IgD-negative memory B cell (primary cell): ENCODE results near the gene CYB5A. TPM values are rescaled to one million over a fixed set of nuclear protein-coding genes. Genes with fewer than 3 reads are reported as not detected.

Experiments
- H3K27ac Mint-ChIP-seq, 3 donors: one replicate each; pipeline ENCODE4 v1.8.0; 2020 to 2022; ENCODE audit warnings: mild to moderate bottlenecking in 3 of 3, mixed read lengths in 3 of 3, moderate library complexity in 1 of 3
- H3K27me3 Mint-ChIP-seq: one replicate; pipeline ENCODE4 v1.8.0; 2021; ENCODE audit warnings: mixed read lengths
- H3K36me3 Mint-ChIP-seq: one replicate; pipeline ENCODE4 v1.8.0; 2020; ENCODE audit warnings: mild to moderate bottlenecking, mixed read lengths
- H3K4me1 Mint-ChIP-seq, 3 donors: one replicate each; pipeline ENCODE4 v1.8.0; 2020 to 2022; ENCODE audit warnings: mixed read lengths in 3 of 3, mild to moderate bottlenecking in 1 of 3
- H3K4me3 Mint-ChIP-seq, 4 donors: one replicate each; pipeline ENCODE4 v1.8.0; 2020 to 2022; ENCODE audit warnings: mild to moderate bottlenecking in 4 of 4, mixed read lengths in 4 of 4, moderate library complexity in 3 of 4
- H3K9me3 Mint-ChIP-seq, 3 donors: one replicate each; pipeline ENCODE4 v1.8.0; 2020 to 2021; ENCODE audit warnings: mixed read lengths in 3 of 3, mild to moderate bottlenecking in 1 of 3
- polyA plus RNA-seq: library from polyadenylated mRNA; unstranded; fragments of 300-500 nt; fragmentation: Illumina TruSeq; gene quantifications from one replicate; pipeline ENCODE4 v1.2.3, GENCODE V29; 2021

CYB5A gene
- polyA plus RNA-seq, 1 donor from 2014 or later = 61.4 TPM

GRCh38 chr18:74230922-74231714 lies 60.6 kb downstream of the CYB5A start:
- H3K4me3 Mint-ChIP-seq = no peak overlapping the region
- no peaks in the 10 kb centered on the region for H3K9me3 Mint-ChIP-seq
- H3K27me3 Mint-ChIP-seq = peaks cover 2% of the 10 kb centered on the region
- no peak overlapping the region for H3K27ac Mint-ChIP-seq
- peaks cover 0 to 3% (median 0%) of the 10 kb centered on the region in 3 donors for H3K4me1 Mint-ChIP-seq
- no peaks in the 10 kb centered on the region for H3K36me3 Mint-ChIP-seq

GRCh38 chr18:74229891-74230290 lies 61.9 kb downstream of the CYB5A start:
- Mint-ChIP-seq H3K4me1 (peaks cover 0 to 3% (median 0%) of the 10 kb centered on the region in 3 donors), H3K27me3 (peaks cover 2% of the 10 kb centered on the region), H3K36me3 (no peaks in the 10 kb centered on the region), H3K27ac (no peak overlapping the region), H3K9me3 (no peaks in the 10 kb centered on the region), H3K4me3 (no peak overlapping the region)

- Mint-ChIP-seq H3K4me3 (peak overlapping the region in 1 of 4 donors; percentile 67), H3K27me3 (peaks cover 4% of the 10 kb centered on the region), H3K27ac (peak overlapping the region in 1 of 3 donors; percentile 31), H3K36me3 (no peaks in the 10 kb centered on the region), H3K4me1 (no peaks in the 10 kb centered on the region), H3K9me3 (no peaks in the 10 kb centered on the region)
Observed at GRCh38 chr18:74229005-74229404, 62.8 kb downstream of the CYB5A start.

GRCh38 chr18:74228312-74228711 lies 63.5 kb downstream of the CYB5A start:
- H3K27me3 Mint-ChIP-seq = peaks cover 8% of the 10 kb centered on the region

GRCh38 chr18:74226666-74227065 lies 65.1 kb downstream of the CYB5A start:
- peaks cover 8% of the 10 kb centered on the region for H3K27me3 Mint-ChIP-seq
- no peaks in the 10 kb centered on the region for H3K36me3 Mint-ChIP-seq
- no peak overlapping the region for H3K27ac Mint-ChIP-seq

More at GRCh38 chr18:74228312-74228711, 63.5 kb downstream of the CYB5A start:
- H3K9me3 Mint-ChIP-seq = no peaks in the 10 kb centered on the region
- no peaks in the 10 kb centered on the region for H3K36me3 Mint-ChIP-seq
- no peak overlapping the region for H3K27ac Mint-ChIP-seq
- no peaks in the 10 kb centered on the region for H3K4me1 Mint-ChIP-seq
- H3K4me3 Mint-ChIP-seq = no peak overlapping the region

GRCh38 chr18:74226156-74226555 lies 65.6 kb downstream of the CYB5A start:
- Mint-ChIP-seq H3K9me3 (no peaks in the 10 kb centered on the region), H3K27ac (no peak overlapping the region), H3K4me1 (no peaks in the 10 kb centered on the region), H3K27me3 (peaks cover 8% of the 10 kb centered on the region), H3K4me3 (no peak overlapping the region), H3K36me3 (no peaks in the 10 kb centered on the region)

More at GRCh38 chr18:74226666-74227065, 65.1 kb downstream of the CYB5A start:
- Mint-ChIP-seq H3K4me3 (no peak overlapping the region), H3K4me1 (no peaks in the 10 kb centered on the region), H3K9me3 (no peaks in the 10 kb centered on the region)

- Mint-ChIP-seq H3K9me3 (no peaks in the 10 kb centered on the region), H3K27ac (no peak overlapping the region), H3K4me3 (no peak overlapping the region), H3K4me1 (no peaks in the 10 kb centered on the region), H3K36me3 (no peaks in the 10 kb centered on the region), H3K27me3 (peaks cover 8% of the 10 kb centered on the region)
Observed at GRCh38 chr18:74225193-74225840, 66.4 kb downstream of the CYB5A start.

GRCh38 chr18:74222710-74223494 lies 68.9 kb downstream of the CYB5A start:
- H3K4me3 Mint-ChIP-seq = no peak overlapping the region
- no peaks in the 10 kb centered on the region for H3K9me3 Mint-ChIP-seq
- H3K27ac Mint-ChIP-seq = no peak overlapping the region
- H3K27me3 Mint-ChIP-seq = peaks cover 8% of the 10 kb centered on the region
- no peaks in the 10 kb centered on the region for H3K4me1 Mint-ChIP-seq
- no peaks in the 10 kb centered on the region for H3K36me3 Mint-ChIP-seq

GRCh38 chr18:74221081-74221480 lies 70.7 kb downstream of the CYB5A start:
- H3K27ac Mint-ChIP-seq = no peak overlapping the region
- H3K4me3 Mint-ChIP-seq = no peak overlapping the region
- H3K36me3 Mint-ChIP-seq = no peaks in the 10 kb centered on the region
- H3K9me3 Mint-ChIP-seq = no peaks in the 10 kb centered on the region
- H3K4me1 Mint-ChIP-seq = no peaks in the 10 kb centered on the region
- peaks cover 6% of the 10 kb centered on the region for H3K27me3 Mint-ChIP-seq

GRCh38 chr18:74219056-74219455 lies 72.7 kb downstream of the CYB5A start:
- no peaks in the 10 kb centered on the region for H3K4me1 Mint-ChIP-seq
- H3K27me3 Mint-ChIP-seq = peaks cover 8% of the 10 kb centered on the region
- no peak overlapping the region for H3K27ac Mint-ChIP-seq
- H3K36me3 Mint-ChIP-seq = no peaks in the 10 kb centered on the region
- H3K4me3 Mint-ChIP-seq = no peak overlapping the region
- no peaks in the 10 kb centered on the region for H3K9me3 Mint-ChIP-seq

- no peaks in the 10 kb centered on the region for H3K9me3 Mint-ChIP-seq
- H3K36me3 Mint-ChIP-seq = no peaks in the 10 kb centered on the region
- no peak overlapping the region for H3K27ac Mint-ChIP-seq
- no peak overlapping the region for H3K4me3 Mint-ChIP-seq
- peaks cover 6% of the 10 kb centered on the region for H3K27me3 Mint-ChIP-seq
- no peaks in the 10 kb centered on the region for H3K4me1 Mint-ChIP-seq
Observed at GRCh38 chr18:74217476-74218143, 74.2 kb downstream of the CYB5A start.

GRCh38 chr18:74216661-74217110 lies 75.1 kb downstream of the CYB5A start:
- H3K36me3 Mint-ChIP-seq = no peaks in the 10 kb centered on the region
- H3K27ac Mint-ChIP-seq = no peak overlapping the region
- H3K4me1 Mint-ChIP-seq = no peaks in the 10 kb centered on the region
- H3K9me3 Mint-ChIP-seq = no peaks in the 10 kb centered on the region
- no peak overlapping the region for H3K4me3 Mint-ChIP-seq
- H3K27me3 Mint-ChIP-seq = peaks cover 6% of the 10 kb centered on the region

GRCh38 chr18:74215863-74216262 lies 75.9 kb downstream of the CYB5A start:
- Mint-ChIP-seq H3K27ac (no peak overlapping the region), H3K27me3 (peaks cover 6% of the 10 kb centered on the region), H3K4me1 (no peaks in the 10 kb centered on the region), H3K9me3 (no peaks in the 10 kb centered on the region), H3K36me3 (no peaks in the 10 kb centered on the region), H3K4me3 (no peak overlapping the region)

- no peaks in the 10 kb centered on the region for H3K36me3 Mint-ChIP-seq
- no peaks in the 10 kb centered on the region for H3K4me1 Mint-ChIP-seq
- no peak overlapping the region for H3K27ac Mint-ChIP-seq
- no peaks in the 10 kb centered on the region for H3K9me3 Mint-ChIP-seq
- no peak overlapping the region for H3K4me3 Mint-ChIP-seq
- peaks cover 6% of the 10 kb centered on the region for H3K27me3 Mint-ChIP-seq
Observed at GRCh38 chr18:74213429-74213828, 78.3 kb downstream of the CYB5A start.
